Activated CD8-positive, alpha-beta T cell treated with anti-CD3 and anti-CD28 coated beads, Interleukin-2, amount 10 ng/mL, durations not matched to agents 7 days and 5 days (primary cell): Measurements from ENCODE around the gene NPNT. TPM values are rescaled to one million over a fixed set of nuclear protein-coding genes. Genes with fewer than 3 reads are reported as not detected.

ENCODE experiments used
- ATAC-seq: fragments of 150-1000 bp; cut with Tn5 transposase; one replicate; pipeline ENCODE4 v1.10.0; 2021; ENCODE audit warnings: moderate library complexity
- CTCF ChIA-PET: fragments of 350-600 bp; sonication (Branson Sonifier 250); formaldehyde crosslinking; loops from one replicate; lab custom pipeline; 2021; ENCODE audit warnings: antibody characterized with exemption; lab: Charles Lee
- POLR2A ChIA-PET: fragments of 350-600 bp; sonication (Branson Sonifier 250); formaldehyde crosslinking; loops from one replicate; lab custom pipeline; 2021; ENCODE audit warnings: antibody characterized with exemption; lab: Charles Lee
- DNase-seq: peaks from one replicate; pipeline ENCODE4 v3.0.0-alpha.2; 2020
- H3K27ac Mint-ChIP-seq: one replicate; pipeline ENCODE4 v1.8.0; 2021; ENCODE audit warnings: mild to moderate bottlenecking, mixed read lengths
- H3K27me3 Mint-ChIP-seq: one replicate; pipeline ENCODE4 v1.8.0; 2021; ENCODE audit warnings: low read depth, mixed read lengths
- H3K36me3 Mint-ChIP-seq: one replicate; pipeline ENCODE4 v1.8.0; 2021; ENCODE audit warnings: low read depth, mixed read lengths
- H3K4me1 Mint-ChIP-seq: one replicate; pipeline ENCODE4 v1.8.0; 2021; ENCODE audit warnings: low read depth, mixed read lengths
- H3K4me3 Mint-ChIP-seq: one replicate; pipeline ENCODE4 v1.8.0; 2021; ENCODE audit warnings: mild to moderate bottlenecking, mixed read lengths
- H3K9me3 Mint-ChIP-seq: one replicate; pipeline ENCODE4 v1.8.0; 2022; ENCODE audit warnings: mixed read lengths; ENCODE audit not compliant: insufficient read depth
- total RNA-seq, 2 experiments: library from RNA; stranded (reverse); gene quantifications; one replicate each; pipeline ENCODE4 v1.2.3, GENCODE V29; 2021

The NPNT gene
- total RNA-seq, 2 experiments from 2014 or later = not detected

DNA sequence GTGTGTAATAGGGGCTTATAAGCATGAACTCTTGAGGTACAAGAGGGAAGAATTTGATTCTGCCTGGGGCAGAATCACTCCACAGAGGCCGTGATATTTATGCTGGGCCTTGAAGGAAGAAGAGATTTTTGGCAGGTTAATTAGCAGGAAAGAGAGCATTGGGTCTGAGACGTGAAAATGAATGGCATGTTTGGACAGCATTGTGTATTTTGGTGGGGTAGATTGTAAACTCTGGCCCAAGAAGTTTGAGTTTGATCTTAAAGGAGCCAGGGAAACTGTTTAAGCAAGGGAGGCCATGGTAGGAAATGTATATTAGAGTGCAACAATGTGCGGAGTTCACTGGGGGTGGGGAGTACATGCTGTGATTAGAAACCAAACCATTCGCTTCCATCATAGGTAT, 62.4 kb downstream of the NPNT start:
- no peak overlapping the region for H3K4me3 Mint-ChIP-seq
- ChIA-PET CTCF (no interaction called here), POLR2A (no interaction called here)
- H3K9me3 Mint-ChIP-seq = no peaks in the 10 kb centered on the region
- H3K36me3 Mint-ChIP-seq = no peaks in the 10 kb centered on the region
- ATAC-seq = no peak
- no peak for DNase-seq
- no peak overlapping the region for H3K27ac Mint-ChIP-seq
- peaks cover 2% of the 10 kb centered on the region for H3K27me3 Mint-ChIP-seq
- no peaks in the 10 kb centered on the region for H3K4me1 Mint-ChIP-seq

DNA sequence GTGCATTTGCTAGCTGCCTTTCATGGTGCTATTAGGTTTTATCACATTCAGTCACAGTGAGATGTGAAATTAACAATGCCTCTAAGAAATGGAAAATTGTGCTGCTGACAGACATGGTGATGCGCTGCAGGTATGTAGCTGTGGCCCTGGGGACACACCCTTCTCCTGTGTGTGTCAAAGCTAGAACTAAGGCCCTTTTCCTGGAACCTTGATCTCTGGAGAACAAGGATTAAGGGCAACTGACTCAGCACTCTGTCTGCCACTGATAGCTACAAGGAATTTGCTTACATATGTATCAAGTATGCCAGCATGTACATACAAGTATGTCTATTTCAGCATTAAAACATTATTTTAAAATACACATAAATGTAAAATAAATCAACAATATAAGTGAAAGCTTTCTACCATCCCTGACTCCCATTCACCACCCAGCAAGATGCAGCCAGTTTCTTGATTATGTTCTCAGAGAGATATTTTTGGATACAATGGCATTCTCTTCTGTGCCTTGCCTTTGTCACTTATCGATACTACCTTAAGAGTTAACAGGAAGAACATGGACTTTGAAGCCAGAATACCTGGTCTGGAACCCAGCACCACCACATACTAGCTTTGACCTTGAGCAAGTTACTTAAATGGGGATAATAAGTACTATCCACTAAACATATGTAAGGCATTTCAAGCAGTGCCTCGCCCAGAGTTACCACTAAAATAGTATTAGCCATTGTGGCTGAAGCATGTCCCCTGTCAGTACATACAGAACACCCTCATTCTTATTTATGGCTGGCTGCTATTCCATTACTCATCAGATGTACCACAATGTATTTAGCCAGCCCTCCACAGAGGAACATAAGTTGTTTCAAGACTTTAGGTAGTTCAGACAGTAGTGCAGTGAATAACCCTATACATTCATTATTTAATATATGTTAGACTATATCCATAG, 68.5 kb downstream of the NPNT start:
- DNase-seq (no peak), ATAC-seq (no peak)
- Mint-ChIP-seq H3K4me1 (no peaks in the 10 kb centered on the region), H3K27ac (no peak overlapping the region), H3K9me3 (no peaks in the 10 kb centered on the region), H3K36me3 (no peaks in the 10 kb centered on the region), H3K4me3 (no peak overlapping the region), H3K27me3 (no peaks in the 10 kb centered on the region)
- ChIA-PET POLR2A (interaction anchor here (0.6 kb wide), 1 partner anchor 239 kb away, joined by 6 read pairs; no protein-coding TSS in a partner anchor), CTCF (no interaction called here)

GRCh38 chr4:105965183-105965800, 70.0 kb downstream of the NPNT start:
- Mint-ChIP-seq H3K4me3 (no peak overlapping the region), H3K36me3 (no peaks in the 10 kb centered on the region), H3K27ac (no peak overlapping the region), H3K27me3 (no peaks in the 10 kb centered on the region), H3K4me1 (no peaks in the 10 kb centered on the region), H3K9me3 (no peaks in the 10 kb centered on the region)
- DNase-seq (no peak), ATAC-seq (no peak)
- CTCF ChIA-PET = no interaction called here
- POLR2A ChIA-PET = no interaction called here

GRCh38 chr4:105966051-105966450, 70.8 kb downstream of the NPNT start:
- Mint-ChIP-seq H3K27ac (no peak overlapping the region), H3K9me3 (no peaks in the 10 kb centered on the region), H3K4me1 (no peaks in the 10 kb centered on the region), H3K4me3 (no peak overlapping the region), H3K27me3 (no peaks in the 10 kb centered on the region), H3K36me3 (no peaks in the 10 kb centered on the region)
- ChIA-PET POLR2A (no interaction called here), CTCF (interaction anchor here (0.6 kb wide), 1 partner anchor 23 kb away, joined by 3 read pairs; no protein-coding TSS in a partner anchor)
- ATAC-seq (no peak), DNase-seq (no peak)

DNA sequence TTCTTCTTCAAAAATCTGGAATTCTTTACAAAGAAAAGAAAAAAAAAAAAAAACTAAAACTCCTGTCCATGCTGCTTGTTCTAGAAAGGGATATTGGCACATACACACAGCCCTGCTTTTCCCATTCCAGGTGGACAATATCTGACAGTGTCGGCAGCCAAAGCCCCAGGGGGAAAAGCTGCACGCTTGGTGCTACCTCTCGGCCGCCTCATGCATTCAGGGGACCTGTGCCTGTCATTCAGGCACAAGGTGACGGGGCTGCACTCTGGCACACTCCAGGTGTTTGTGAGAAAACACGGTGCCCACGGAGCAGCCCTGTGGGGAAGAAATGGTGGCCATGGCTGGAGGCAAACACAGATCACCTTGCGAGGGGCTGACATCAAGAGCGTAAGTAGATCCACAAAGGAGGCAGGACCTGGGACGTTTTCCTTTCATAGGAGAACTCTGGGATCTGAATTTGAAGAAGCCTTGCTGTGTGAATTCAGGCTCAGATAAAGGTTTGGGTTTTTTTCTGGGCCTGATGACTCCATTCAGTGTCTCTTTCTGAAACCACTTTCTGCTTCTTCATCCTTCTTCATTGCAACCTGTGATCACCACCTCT, 71.9 kb downstream of the NPNT start:
- no peaks in the 10 kb centered on the region for H3K27me3 Mint-ChIP-seq
- DNase-seq (no peak), ATAC-seq (no peak)
- H3K4me1 Mint-ChIP-seq = no peaks in the 10 kb centered on the region
- CTCF ChIA-PET = no interaction called here
- POLR2A ChIA-PET = no interaction called here
- no peaks in the 10 kb centered on the region for H3K9me3 Mint-ChIP-seq
- H3K4me3 Mint-ChIP-seq = no peak overlapping the region
- no peak overlapping the region for H3K27ac Mint-ChIP-seq
- H3K36me3 Mint-ChIP-seq = no peaks in the 10 kb centered on the region

DNA sequence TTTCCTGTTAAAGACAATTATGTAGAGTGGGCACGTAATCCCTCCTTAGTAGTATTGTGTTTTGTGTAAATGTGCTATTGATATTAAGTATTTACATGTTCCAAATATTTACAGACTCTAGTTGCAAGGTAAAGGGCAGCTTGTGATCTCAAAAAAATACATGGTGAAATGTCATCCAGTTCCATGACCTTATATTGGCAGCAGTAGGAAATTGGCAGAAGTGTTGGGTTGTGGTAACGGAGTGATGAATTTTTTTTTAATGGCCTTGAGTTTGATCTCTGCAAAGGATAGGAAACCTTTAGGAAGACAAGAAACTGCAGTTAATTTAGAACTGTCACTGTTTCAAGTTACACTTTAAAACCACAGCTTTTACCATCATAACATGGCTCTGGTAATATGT, 74.3 kb downstream of the NPNT start:
- Mint-ChIP-seq H3K9me3 (no peaks in the 10 kb centered on the region), H3K27ac (no peak overlapping the region), H3K4me1 (no peaks in the 10 kb centered on the region), H3K4me3 (no peak overlapping the region), H3K36me3 (no peaks in the 10 kb centered on the region), H3K27me3 (no peaks in the 10 kb centered on the region)
- no peak for DNase-seq
- ATAC-seq = no peak
- POLR2A ChIA-PET = no interaction called here
- CTCF ChIA-PET = no interaction called here

DNA sequence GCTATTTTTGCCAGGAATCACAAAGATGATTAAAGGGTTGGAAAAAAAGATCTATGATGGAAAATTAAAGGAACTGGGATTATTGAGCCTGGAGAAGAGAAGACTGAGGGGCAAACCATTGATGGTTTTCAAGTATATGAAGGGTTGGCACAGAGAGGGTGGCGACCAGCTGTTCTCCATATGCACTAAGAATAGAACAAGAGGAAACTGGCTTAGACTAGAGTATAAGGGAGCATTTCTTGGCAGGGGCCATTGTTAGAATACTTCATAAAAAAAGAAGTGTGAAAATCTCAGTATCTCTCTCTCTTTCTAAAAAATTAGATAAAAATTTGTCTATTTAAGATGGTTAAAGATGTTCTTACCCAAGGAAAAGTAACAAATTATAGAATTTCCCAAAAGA, 75.1 kb downstream of the NPNT start:
- Mint-ChIP-seq H3K27ac (no peak overlapping the region), H3K4me3 (no peak overlapping the region), H3K4me1 (no peaks in the 10 kb centered on the region), H3K9me3 (no peaks in the 10 kb centered on the region), H3K36me3 (no peaks in the 10 kb centered on the region), H3K27me3 (no peaks in the 10 kb centered on the region)
- ChIA-PET CTCF (no interaction called here), POLR2A (no interaction called here)
- DNase-seq (no peak), ATAC-seq (no peak)

DNA sequence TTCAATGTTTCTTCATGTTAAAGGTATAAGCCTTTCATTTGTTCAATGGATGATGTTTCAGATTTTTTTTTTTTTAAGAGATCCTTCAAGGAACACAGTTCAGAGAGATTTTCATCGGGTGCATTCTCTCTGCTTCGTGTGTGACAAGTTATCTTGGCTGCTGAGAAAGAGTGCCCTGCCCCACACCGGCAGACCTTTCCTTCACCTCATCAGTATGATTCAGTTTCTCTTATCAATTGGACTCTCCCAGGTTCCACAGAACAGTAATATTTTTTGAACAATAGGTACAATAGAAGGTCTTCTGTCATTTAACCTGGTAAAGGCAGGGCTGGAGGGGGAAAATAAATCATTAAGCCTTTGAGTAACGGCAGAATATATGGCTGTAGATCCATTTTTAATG, 75.8 kb downstream of the NPNT start:
- Mint-ChIP-seq H3K4me1 (no peaks in the 10 kb centered on the region), H3K27me3 (no peaks in the 10 kb centered on the region), H3K4me3 (no peak overlapping the region), H3K27ac (no peak overlapping the region), H3K36me3 (no peaks in the 10 kb centered on the region), H3K9me3 (no peaks in the 10 kb centered on the region)
- DNase-seq (no peak), ATAC-seq (no peak)
- ChIA-PET CTCF (no interaction called here), POLR2A (no interaction called here)

- H3K27ac Mint-ChIP-seq = no peak overlapping the region
- no peak for ATAC-seq
- no peak overlapping the region for H3K4me3 Mint-ChIP-seq
- DNase-seq = no peak
- CTCF ChIA-PET = no interaction called here
- no peaks in the 10 kb centered on the region for H3K9me3 Mint-ChIP-seq
- no peaks in the 10 kb centered on the region for H3K27me3 Mint-ChIP-seq
- POLR2A ChIA-PET = no interaction called here
- H3K36me3 Mint-ChIP-seq = no peaks in the 10 kb centered on the region
- no peaks in the 10 kb centered on the region for H3K4me1 Mint-ChIP-seq
These were observed 77.8 kb downstream of the NPNT start for GRCh38 chr4:105972946-105973621.

DNA sequence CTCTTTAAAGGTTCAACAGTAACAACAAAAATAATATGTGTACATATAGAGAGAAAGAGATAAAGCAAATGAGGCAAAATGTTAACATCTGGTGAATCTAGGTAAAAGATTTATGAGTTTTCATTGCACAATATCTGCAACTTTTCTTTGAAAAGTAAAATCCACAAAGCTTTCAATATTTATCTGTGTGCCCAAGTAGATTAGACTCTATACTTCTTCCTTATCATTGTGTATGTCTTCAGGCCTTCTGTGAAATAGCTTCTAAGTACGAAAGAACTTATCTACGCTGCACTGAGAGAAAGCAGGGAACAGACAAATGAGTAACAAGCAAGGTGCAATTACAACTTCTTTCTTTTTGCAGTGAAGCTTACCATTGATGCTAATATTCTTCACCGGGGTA, 81.6 kb downstream of the NPNT start:
- no peaks in the 10 kb centered on the region for H3K4me1 Mint-ChIP-seq
- ChIA-PET CTCF (no interaction called here), POLR2A (no interaction called here)
- no peaks in the 10 kb centered on the region for H3K9me3 Mint-ChIP-seq
- H3K27me3 Mint-ChIP-seq = no peaks in the 10 kb centered on the region
- no peak overlapping the region for H3K27ac Mint-ChIP-seq
- no peak for ATAC-seq
- H3K4me3 Mint-ChIP-seq = no peak overlapping the region
- no peak for DNase-seq
- H3K36me3 Mint-ChIP-seq = no peaks in the 10 kb centered on the region

DNA sequence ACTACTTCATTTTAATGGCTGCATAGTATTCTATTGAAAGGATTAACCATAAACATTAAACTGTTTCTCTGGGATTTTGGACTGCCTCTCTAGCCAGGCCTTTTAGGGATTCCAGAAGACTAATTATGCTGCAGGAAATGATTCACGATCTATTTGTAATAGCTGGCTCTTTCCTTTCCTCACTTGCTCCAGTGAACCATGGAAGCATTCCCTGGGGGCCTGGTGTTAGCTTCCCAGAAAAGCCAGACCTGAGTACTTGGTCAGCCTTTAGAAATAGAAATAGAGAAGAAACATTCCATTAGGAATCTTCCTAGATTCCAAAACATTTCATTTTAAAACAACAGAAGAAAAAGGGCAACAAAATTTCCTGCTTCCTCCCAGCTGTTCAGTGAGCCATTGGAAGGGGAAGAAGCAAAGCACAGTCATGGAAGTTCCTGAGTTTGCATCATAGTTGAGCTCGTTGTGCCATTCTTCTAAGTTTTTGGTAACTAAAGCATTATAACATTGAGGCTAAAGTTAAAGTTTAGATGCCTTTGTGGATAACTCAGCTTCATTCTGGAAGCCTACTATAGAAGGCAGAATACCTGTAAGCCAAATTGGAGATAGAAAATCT, 83.5 kb downstream of the NPNT start:
- POLR2A ChIA-PET = no interaction called here
- Mint-ChIP-seq H3K27me3 (no peaks in the 10 kb centered on the region), H3K4me3 (no peak overlapping the region), H3K36me3 (no peaks in the 10 kb centered on the region), H3K4me1 (no peaks in the 10 kb centered on the region), H3K27ac (no peak overlapping the region), H3K9me3 (no peaks in the 10 kb centered on the region)
- ATAC-seq (no peak), DNase-seq (no peak)
- CTCF ChIA-PET = no interaction called here
